Testis (tissue), 2 donors: ENCODE measurements around the gene SLC6A8.
"Not testable (repeated sequence)": the region's sequence is repeated elsewhere in the genome, so short reads cannot be mapped to it uniquely, and the experiment has no call there.

ENCODE experiments used
- CTCF ChIP-seq, 3 experiments: fragments of 450-650 bp in 2 of 3; fragments of 200-600 bp in 1 of 3; sonication (generic) in 1 of 3; IDR thresholded peaks; one replicate each; pipeline ENCODE4 v1.5.1; 2016 to 2019; ENCODE audit warnings: antibody characterized with exemption in 3 of 3, mild to moderate bottlenecking in 2 of 3, moderate library complexity in 1 of 3
- POLR2A ChIP-seq: fragments of 450-650 bp; IDR thresholded peaks from one replicate; pipeline ENCODE4 v1.6.1; 2017; ENCODE audit warnings: antibody characterized with exemption, mild to moderate bottlenecking, moderate library complexity

- not testable (repeated sequence) for TF ChIP-seq CTCF (IDR thresholded peaks at IDR 0.05); POLR2A
Observed at GRCh38 chrX:153699210-153699783, 11.6 kb downstream of the SLC6A8 start.
